ENCODE measurements around the gene SRPK2. TPM values are rescaled to one million over a fixed set of nuclear protein-coding genes. Genes with fewer than 3 reads are reported as not detected.
"Not testable (repeated sequence)": the region's sequence is repeated elsewhere in the genome, so short reads cannot be mapped to it uniquely, and the experiment has no call there.

Gene SRPK2
- total RNA-seq, 2 donors from 2014 or later, result 39.7 to 44.6 TPM

GRCh38 chr7:105297309-105297708 is 91.4 kb downstream of the SRPK2 start:
- ATAC-seq (no peak), DNase-seq (ENCODE audit: low spot score in 2 of 2) (no peak)
- Mint-ChIP-seq H3K36me3 (no peaks in the 10 kb centered on the region), H3K9me3 (no peaks in the 10 kb centered on the region), H3K27ac (no peak overlapping the region)

GRCh38 chr7:105296491-105296890 is 92.2 kb downstream of the SRPK2 start:
- ATAC-seq (no peak), DNase-seq (ENCODE audit: low spot score in 2 of 2) (no peak)
- Mint-ChIP-seq H3K27ac (peak overlapping the region in 1 of 2 donors; percentile 53), H3K9me3 (no peaks in the 10 kb centered on the region), H3K36me3 (no peaks in the 10 kb centered on the region)

- no peaks in the 10 kb centered on the region for H3K36me3 Mint-ChIP-seq
- ATAC-seq (peak; percentile 27 to 69), DNase-seq (ENCODE audit: low spot score in 2 of 2) (no peak)
- no peak overlapping the region for H3K27ac Mint-ChIP-seq
- H3K9me3 Mint-ChIP-seq, result no peaks in the 10 kb centered on the region
Observed at GRCh38 chr7:105295596-105296352, 92.9 kb downstream of the SRPK2 start.

GRCh38 chr7:105294482-105294881 is 94.2 kb downstream of the SRPK2 start:
- DNase-seq (ENCODE audit: low spot score in 2 of 2); H3K36me3 Mint-ChIP-seq; H3K27ac Mint-ChIP-seq; H3K9me3 Mint-ChIP-seq; ATAC-seq: not testable (repeated sequence)

- ATAC-seq, result peak; percentile 95 to 96
Observed at GRCh38 chr7:105289704-105290103, 99.0 kb downstream of the SRPK2 start.

GRCh38 chr7:105286441-105286840 is 102.3 kb downstream of the SRPK2 start:
- no peak for DNase-seq (ENCODE audit: low spot score in 2 of 2)
- H3K36me3 Mint-ChIP-seq, result no peaks in the 10 kb centered on the region
- no peak overlapping the region for H3K27ac Mint-ChIP-seq
- no peak for ATAC-seq
- no peaks in the 10 kb centered on the region for H3K9me3 Mint-ChIP-seq

More at GRCh38 chr7:105289704-105290103, 99.0 kb downstream of the SRPK2 start:
- Mint-ChIP-seq H3K9me3 (no peaks in the 10 kb centered on the region), H3K27ac (peak overlapping the region in 1 of 2 donors; percentile 75), H3K36me3 (no peaks in the 10 kb centered on the region)
- no peak for DNase-seq (ENCODE audit: low spot score in 2 of 2)

GRCh38 chr7:105285118-105285874 is 103.4 kb downstream of the SRPK2 start:
- Mint-ChIP-seq H3K36me3 (no peaks in the 10 kb centered on the region), H3K27ac (no peak overlapping the region), H3K9me3 (no peaks in the 10 kb centered on the region)
- DNase-seq (ENCODE audit: low spot score in 2 of 2) (no peak), ATAC-seq (no peak)

GRCh38 chr7:105284014-105284413 is 104.7 kb downstream of the SRPK2 start:
- Mint-ChIP-seq H3K9me3 (no peaks in the 10 kb centered on the region), H3K27ac (no peak overlapping the region), H3K36me3 (no peaks in the 10 kb centered on the region)
- DNase-seq (ENCODE audit: low spot score in 2 of 2) (no peak), ATAC-seq (no peak)

GRCh38 chr7:105281966-105282365 is 106.8 kb downstream of the SRPK2 start:
- no peak for ATAC-seq
- Mint-ChIP-seq H3K36me3 (no peaks in the 10 kb centered on the region), H3K9me3 (no peaks in the 10 kb centered on the region), H3K27ac (no peak overlapping the region)
- DNase-seq (ENCODE audit: low spot score in 2 of 2), result no peak

GRCh38 chr7:105279688-105280007 is 109.1 kb downstream of the SRPK2 start:
- Mint-ChIP-seq H3K27ac (no peak overlapping the region), H3K36me3 (no peaks in the 10 kb centered on the region)

GRCh38 chr7:105278973-105279687 is 109.6 kb downstream of the SRPK2 start:
- DNase-seq (ENCODE audit: low spot score in 2 of 2) (no peak), ATAC-seq (no peak)
- no peaks in the 10 kb centered on the region for H3K9me3 Mint-ChIP-seq
- no peak overlapping the region for H3K27ac Mint-ChIP-seq
- H3K36me3 Mint-ChIP-seq, result no peaks in the 10 kb centered on the region

More at GRCh38 chr7:105279688-105280007, 109.1 kb downstream of the SRPK2 start:
- no peaks in the 10 kb centered on the region for H3K9me3 Mint-ChIP-seq
- ATAC-seq (no peak), DNase-seq (ENCODE audit: low spot score in 2 of 2) (no peak)

GRCh38 chr7:105278565-105278964 is 110.2 kb downstream of the SRPK2 start:
- Mint-ChIP-seq H3K36me3 (no peaks in the 10 kb centered on the region), H3K9me3 (no peaks in the 10 kb centered on the region), H3K27ac (no peak overlapping the region)
- DNase-seq (ENCODE audit: low spot score in 2 of 2) (no peak), ATAC-seq (no peak)

- H3K9me3 Mint-ChIP-seq, result no peaks in the 10 kb centered on the region
- ATAC-seq (peak in 1 of 2 donors; percentile 34), DNase-seq (ENCODE audit: low spot score in 2 of 2) (no peak)
- H3K27ac Mint-ChIP-seq, result peak overlapping the region in 1 of 2 donors; percentile 57
- no peaks in the 10 kb centered on the region for H3K36me3 Mint-ChIP-seq
Observed at GRCh38 chr7:105277341-105277740, 111.4 kb downstream of the SRPK2 start.

GRCh38 chr7:105270117-105270516 is 118.6 kb downstream of the SRPK2 start:
- Mint-ChIP-seq H3K36me3 (no peaks in the 10 kb centered on the region), H3K9me3 (no peaks in the 10 kb centered on the region), H3K27ac (no peak overlapping the region)
- ATAC-seq (no peak), DNase-seq (ENCODE audit: low spot score in 2 of 2) (no peak)

GRCh38 chr7:105269397-105269796 is 119.3 kb downstream of the SRPK2 start:
- Mint-ChIP-seq H3K9me3 (no peaks in the 10 kb centered on the region), H3K27ac (peak overlapping the region; percentile 63 to 92), H3K36me3 (no peaks in the 10 kb centered on the region)
- DNase-seq (ENCODE audit: low spot score in 2 of 2) (no peak), ATAC-seq (peak; percentile 7 to 27)

- DNase-seq (ENCODE audit: low spot score in 2 of 2) (peak in 1 of 2 donors; percentile 19), ATAC-seq (peak; percentile 71 to 83)
- Mint-ChIP-seq H3K9me3 (no peaks in the 10 kb centered on the region), H3K36me3 (no peaks in the 10 kb centered on the region), H3K27ac (peak overlapping the region; percentile 63 to 92)
Observed at GRCh38 chr7:105268511-105269392, 120.0 kb downstream of the SRPK2 start.

All from activated naive CD4-positive, alpha-beta T cell treated with anti-CD3 and anti-CD28 coated beads, Interleukin-2, amount 50 U/mL, for 72 hours (primary cell).